Tibial nerve (tissue), 4 donors: ENCODE data around the gene NUP210.

Experiments
- EP300 ChIP-seq, 2 donors: sonication (generic); formaldehyde crosslinking; IDR thresholded peaks; one replicate each; pipeline ENCODE4 v1.6.1; 2017; ENCODE audit warnings: antibody characterized with exemption in 2 of 2, mild to moderate bottlenecking in 1 of 2
- POLR2A ChIP-seq, 2 donors: fragments of 450-650 bp; IDR thresholded peaks; one replicate each; pipeline ENCODE4 v1.6.1; 2017; ENCODE audit warnings: antibody characterized with exemption in 2 of 2, mild to moderate bottlenecking in 2 of 2, moderate library complexity in 2 of 2
- TF ChIP-seq, protein P1 (sequence below), 5 experiments: fragments of 200-600 bp in 3 of 5; fragments of 450-650 bp in 2 of 5; sonication (generic) in 3 of 5; IDR thresholded peaks; one replicate each; pipeline ENCODE4 v1.5.1; 2016 to 2019; ENCODE audit warnings: antibody characterized with exemption in 5 of 5, mild to moderate bottlenecking in 3 of 5, moderate library complexity in 2 of 5

DNA sequence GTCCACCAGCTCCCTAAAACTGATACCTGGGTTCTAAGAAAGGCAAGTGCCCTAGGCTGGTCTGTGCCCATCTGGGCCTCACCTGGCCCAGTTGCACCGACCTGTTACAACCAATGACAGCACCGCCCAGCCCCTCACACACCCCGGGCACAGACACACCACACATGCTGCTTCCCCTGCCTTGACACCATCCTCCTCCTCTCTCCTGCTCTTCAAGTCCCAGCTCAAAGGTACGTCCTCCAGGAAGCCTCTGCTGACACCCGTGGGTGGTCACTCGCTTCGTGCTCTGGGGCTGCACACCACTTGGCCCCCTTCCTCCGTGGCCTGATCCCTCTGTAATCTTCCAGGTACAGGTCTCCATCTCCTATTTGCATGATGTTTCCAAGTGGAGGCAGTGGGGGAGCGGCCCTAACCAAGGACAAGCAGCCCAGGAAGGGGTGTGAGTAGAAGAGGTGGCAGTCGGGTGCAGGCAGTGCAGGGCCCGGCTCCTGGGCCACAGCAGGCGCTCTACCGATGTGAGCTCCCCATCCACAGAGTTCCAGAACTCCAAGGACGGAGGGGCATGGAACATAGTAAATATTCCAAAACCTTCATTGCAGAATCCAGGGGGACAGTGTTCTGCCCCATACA, 144.6 kb downstream of the NUP210 start:
- TF ChIP-seq, protein P1, sequence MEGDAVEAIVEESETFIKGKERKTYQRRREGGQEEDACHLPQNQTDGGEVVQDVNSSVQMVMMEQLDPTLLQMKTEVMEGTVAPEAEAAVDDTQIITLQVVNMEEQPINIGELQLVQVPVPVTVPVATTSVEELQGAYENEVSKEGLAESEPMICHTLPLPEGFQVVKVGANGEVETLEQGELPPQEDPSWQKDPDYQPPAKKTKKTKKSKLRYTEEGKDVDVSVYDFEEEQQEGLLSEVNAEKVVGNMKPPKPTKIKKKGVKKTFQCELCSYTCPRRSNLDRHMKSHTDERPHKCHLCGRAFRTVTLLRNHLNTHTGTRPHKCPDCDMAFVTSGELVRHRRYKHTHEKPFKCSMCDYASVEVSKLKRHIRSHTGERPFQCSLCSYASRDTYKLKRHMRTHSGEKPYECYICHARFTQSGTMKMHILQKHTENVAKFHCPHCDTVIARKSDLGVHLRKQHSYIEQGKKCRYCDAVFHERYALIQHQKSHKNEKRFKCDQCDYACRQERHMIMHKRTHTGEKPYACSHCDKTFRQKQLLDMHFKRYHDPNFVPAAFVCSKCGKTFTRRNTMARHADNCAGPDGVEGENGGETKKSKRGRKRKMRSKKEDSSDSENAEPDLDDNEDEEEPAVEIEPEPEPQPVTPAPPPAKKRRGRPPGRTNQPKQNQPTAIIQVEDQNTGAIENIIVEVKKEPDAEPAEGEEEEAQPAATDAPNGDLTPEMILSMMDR (IDR thresholded peaks at IDR 0.05), result no peak
- no peak for TF ChIP-seq EP300 (IDR thresholded peaks at IDR 0.05)
- TF ChIP-seq POLR2A (IDR thresholded peaks at IDR 0.05), result no peak
